Retinal pigment epithelial cell (primary cell): ENCODE measurements around the gene DMD.

Experiments used
- DNase-seq: peaks from one replicate; pipeline ENCODE4 v3.0.0-alpha.2; 2010; ENCODE audit warnings: low read depth
- H3K4me3 ChIP-seq: 2 replicates; pipeline ENCODE4 v1.5.1; 2011; ENCODE audit warnings: mild to moderate bottlenecking, low read length, control low read depth, moderate library complexity
- CTCF ChIP-seq: conservative IDR thresholded peaks from 2 replicates; pipeline ENCODE4 v1.5.1; 2011; ENCODE audit warnings: low read depth, low read length, control low read depth, inconsistent platforms

DMD gene

GRCh38 chrX:31333165-31333831, 1878.1 kb downstream of the DMD start:
- H3K4me3 ChIP-seq, result no peak overlapping the region
- TF ChIP-seq CTCF, result no peak
- DNase-seq, result peak; percentile 55

- DNase-seq, result no peak
- TF ChIP-seq CTCF, result no peak
- H3K4me3 ChIP-seq, result no peak overlapping the region
Measured at GRCh38 chrX:31331928-31332327, 1879.4 kb downstream of the DMD start.

GRCh38 chrX:31331015-31331414, 1880.3 kb downstream of the DMD start:
- no peak for TF ChIP-seq CTCF
- DNase-seq, result no peak

GRCh38 chrX:31329298-31329697, 1882.1 kb downstream of the DMD start:
- no peak overlapping the region for H3K4me3 ChIP-seq
- DNase-seq, result no peak
- no peak for TF ChIP-seq CTCF

More at GRCh38 chrX:31331015-31331414, 1880.3 kb downstream of the DMD start:
- no peak overlapping the region for H3K4me3 ChIP-seq

- TF ChIP-seq CTCF, result no peak
- H3K4me3 ChIP-seq, result no peak overlapping the region
- DNase-seq, result no peak
Measured at GRCh38 chrX:31323658-31324057, 1887.7 kb downstream of the DMD start.

GRCh38 chrX:31320740-31321139, 1890.6 kb downstream of the DMD start:
- no peak overlapping the region for H3K4me3 ChIP-seq
- TF ChIP-seq CTCF, result no peak
- DNase-seq, result no peak

- no peak for DNase-seq
- no peak for TF ChIP-seq CTCF
- H3K4me3 ChIP-seq, result no peak overlapping the region
Measured at GRCh38 chrX:31319586-31319985, 1891.8 kb downstream of the DMD start.
